Medulla oblongata (tissue), 1 donor: Measurements from ENCODE around the gene WWC1.
"Not testable (repeated sequence)": the region's sequence is repeated elsewhere in the genome, so short reads cannot be mapped to it uniquely, and the experiment has no call there.

ENCODE experiments used
- DNase-seq: peaks from one replicate; pipeline ENCODE4 v3.0.0-alpha.2; 2015; ENCODE audit errors: extremely low spot score

WWC1 gene

GRCh38 chr5:168332042-168332441 lies 40.6 kb downstream of the WWC1 start:
- DNase-seq = no peak

DNA sequence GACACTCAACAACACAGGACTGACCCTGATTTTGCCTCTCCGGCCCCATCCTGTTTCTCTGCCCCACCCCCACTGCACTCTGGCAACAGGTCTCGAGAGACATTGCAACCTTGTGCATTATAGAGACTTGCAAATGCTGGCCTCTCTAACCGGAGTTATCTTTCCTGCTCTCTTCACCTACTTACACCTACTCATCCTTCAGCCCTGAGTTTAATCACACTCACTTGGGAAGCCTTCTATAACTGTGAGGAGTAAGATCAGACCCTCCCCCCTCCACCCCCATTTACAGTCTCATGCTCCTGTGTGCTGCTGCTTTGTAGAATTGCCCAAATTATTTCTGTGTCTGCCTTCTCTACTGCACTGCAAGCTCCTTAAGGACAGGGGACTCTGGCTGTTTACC lies 42.8 kb downstream of the WWC1 start:
- no peak for DNase-seq

- no peak for DNase-seq
These were observed 43.2 kb downstream of the WWC1 start for GRCh38 chr5:168334695-168335094.

DNA sequence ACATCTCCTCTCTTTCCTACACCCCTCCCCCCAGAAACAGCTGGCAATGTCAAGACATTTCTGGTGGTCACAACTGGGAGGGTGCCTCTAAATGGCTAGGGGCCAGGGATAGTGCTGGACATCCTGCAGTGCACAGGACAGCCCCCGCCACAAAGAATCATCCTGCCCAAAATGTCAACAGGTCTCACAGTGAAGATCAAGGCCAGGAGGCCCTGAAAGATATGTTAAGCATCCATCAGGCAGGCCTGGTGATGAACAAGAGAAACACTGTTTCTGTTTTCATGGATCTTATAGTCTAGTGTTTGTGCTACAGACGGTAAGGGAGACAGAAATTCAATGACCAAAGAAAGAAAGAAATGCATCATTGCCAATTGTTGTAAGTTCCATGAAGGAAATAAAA lies 45.9 kb downstream of the WWC1 start:
- no peak for DNase-seq

DNA sequence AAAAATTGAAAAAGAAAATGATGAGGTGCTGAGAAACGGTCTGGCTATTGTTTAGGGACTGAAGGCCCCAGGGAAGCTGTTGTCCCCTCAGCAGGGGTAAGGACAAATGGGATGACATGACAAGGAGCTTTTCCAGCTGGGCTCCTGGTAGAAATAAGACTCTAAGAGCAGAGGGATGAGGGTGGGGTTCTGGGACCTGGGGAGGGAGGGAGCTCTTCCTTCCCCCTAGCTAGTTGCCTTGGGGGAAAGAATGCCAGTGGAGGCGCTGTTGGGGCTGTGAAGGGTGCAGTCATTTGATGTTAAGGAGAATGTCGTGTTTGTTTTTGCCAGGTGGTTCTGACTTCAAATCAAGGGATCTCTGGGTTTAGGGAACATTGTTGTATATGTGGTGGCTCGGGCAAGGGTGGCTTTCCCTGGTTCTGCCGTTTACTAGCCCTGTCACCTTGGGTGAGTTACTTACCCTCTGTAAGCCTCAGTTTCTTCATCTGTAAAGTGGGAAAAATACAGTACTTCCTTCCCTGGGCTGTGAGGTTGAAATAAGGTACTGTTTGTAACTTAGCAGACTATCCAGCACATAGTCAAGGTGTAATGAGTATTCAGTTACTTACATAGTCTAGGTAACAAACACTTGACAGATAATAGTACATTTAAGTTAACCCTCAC lies 47.8 kb downstream of the WWC1 start:
- no peak for DNase-seq

DNA sequence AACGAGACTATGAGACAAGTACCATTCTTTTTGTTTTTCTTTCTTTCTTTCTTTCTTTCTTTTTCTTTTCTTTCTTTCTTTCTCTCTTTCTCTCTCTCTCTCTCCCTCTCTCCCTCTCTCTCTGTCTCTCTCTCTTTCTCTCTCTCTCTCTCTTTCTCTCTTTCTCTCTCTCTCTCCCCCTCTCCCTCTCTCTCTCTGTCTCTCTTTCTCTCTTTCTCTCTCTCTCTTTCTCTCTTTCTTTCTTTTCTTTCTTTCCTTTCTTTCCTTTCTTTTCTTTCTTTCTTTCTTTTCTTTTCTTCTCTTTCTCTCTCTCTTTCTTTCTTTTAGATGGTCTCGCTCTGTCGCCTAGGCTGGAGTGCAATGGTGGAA lies 48.3 kb downstream of the WWC1 start:
- DNase-seq = not testable (repeated sequence)

DNA sequence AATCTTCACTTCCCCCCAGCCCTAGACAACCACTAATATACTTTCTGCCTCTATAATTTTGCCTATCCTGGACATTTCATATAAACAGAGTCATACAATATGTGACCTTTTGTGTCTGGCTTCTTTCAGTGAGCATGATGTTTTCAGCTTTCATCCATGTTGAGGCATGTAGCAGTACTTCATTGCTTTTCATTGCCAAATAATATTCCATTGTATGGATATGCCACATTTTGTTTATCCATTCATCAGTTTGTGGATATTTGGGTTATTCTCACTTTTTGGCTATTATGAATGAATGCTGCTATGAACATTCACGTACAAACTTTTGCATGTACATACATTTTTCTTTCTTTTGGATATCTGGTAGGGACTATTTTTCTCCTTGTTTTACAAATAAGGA lies 49.0 kb downstream of the WWC1 start:
- DNase-seq = no peak

- DNase-seq = no peak
These were observed 49.7 kb downstream of the WWC1 start for GRCh38 chr5:168341178-168341577.

DNA sequence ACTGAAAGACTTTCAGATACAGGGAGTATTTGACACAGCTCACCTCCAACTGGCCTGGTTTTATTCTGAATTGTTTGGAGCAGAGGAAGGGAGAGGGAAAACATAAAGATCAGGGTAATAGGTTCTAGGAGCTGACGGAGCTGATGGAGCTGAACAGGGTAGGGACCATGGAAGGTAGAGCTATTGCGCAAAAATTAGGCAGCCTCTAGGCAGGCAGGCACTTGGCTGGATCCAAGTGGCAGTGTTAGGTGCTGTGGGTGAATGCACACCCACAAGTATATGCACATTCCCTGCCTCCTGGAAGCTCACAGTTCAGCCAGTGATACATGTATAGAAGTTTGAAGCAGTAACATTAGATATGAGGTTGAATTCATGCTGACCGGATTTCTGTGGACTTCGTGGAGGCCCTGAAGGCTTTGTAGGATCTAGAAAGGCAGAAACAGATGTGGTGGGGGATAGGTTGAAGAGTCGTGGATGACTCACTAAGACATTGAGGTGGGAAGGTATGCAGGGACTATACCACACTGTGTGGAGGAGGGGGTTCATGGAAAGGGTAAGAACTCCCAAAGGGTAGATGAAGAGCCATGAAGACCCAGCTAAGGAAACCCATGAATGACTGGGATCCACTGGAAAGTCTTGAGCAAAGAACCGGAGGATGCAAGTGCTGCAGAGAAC lies 50.8 kb downstream of the WWC1 start:
- no peak for DNase-seq

GRCh38 chr5:168342985-168343384 lies 51.5 kb downstream of the WWC1 start:
- DNase-seq = no peak

DNA sequence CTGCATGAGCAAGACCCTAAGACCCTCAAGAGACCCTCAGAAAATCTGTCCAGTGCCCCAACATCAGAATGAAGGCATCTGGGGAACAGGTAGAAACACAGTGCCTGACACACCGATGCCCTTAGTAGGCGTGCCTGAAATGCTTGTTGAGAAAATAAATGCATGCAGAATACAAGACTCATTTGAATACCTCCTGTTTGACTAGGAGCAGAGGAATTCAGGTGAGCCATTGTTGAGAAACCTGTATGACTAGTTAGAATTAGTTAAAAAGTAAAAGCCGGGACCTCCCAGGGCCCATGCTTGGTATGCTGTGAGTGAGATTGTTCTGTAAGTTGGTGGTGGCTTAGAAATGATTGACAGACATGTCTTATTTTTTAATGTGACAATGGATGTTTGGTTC lies 55.0 kb downstream of the WWC1 start:
- DNase-seq = no peak

- peak; percentile 33 for DNase-seq
These were observed 56.1 kb downstream of the WWC1 start for GRCh38 chr5:168347368-168348083.

DNA sequence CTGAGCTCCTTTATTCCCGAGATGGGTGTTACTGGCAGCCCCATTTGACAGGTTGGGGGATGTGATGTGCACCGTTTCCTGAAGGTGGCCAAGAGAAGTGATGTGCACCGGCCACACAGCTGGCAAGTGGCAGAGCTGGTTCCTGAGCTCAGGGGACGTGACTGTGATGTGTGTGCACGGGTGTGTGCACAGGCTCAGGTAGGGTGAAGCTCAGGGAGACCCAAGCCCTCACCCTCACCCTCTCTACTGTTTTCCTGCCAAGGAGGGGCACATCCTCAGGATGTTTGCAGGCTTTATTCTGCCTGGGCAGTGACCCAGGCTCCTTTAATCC lies 56.6 kb downstream of the WWC1 start:
- DNase-seq = no peak

DNA sequence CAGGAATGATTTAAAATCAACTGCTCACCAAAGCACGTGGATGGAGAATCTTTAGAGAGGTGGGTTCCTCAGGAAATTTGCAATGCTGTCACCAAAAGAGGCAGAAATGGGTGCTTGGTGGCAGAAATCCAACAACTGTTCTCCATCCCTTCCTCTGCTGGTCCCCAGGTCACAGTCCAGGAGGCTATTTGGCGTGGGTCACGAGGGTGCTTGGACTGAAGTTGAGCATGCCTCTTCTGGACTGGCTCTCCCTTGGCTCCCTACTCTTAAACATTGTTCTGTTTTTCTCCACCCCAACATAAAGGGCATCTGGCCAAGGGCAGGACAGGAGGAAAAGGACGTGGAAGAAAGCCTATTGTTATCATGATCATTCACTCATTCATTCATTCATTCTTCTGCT lies 58.9 kb downstream of the WWC1 start:
- DNase-seq = no peak

DNA sequence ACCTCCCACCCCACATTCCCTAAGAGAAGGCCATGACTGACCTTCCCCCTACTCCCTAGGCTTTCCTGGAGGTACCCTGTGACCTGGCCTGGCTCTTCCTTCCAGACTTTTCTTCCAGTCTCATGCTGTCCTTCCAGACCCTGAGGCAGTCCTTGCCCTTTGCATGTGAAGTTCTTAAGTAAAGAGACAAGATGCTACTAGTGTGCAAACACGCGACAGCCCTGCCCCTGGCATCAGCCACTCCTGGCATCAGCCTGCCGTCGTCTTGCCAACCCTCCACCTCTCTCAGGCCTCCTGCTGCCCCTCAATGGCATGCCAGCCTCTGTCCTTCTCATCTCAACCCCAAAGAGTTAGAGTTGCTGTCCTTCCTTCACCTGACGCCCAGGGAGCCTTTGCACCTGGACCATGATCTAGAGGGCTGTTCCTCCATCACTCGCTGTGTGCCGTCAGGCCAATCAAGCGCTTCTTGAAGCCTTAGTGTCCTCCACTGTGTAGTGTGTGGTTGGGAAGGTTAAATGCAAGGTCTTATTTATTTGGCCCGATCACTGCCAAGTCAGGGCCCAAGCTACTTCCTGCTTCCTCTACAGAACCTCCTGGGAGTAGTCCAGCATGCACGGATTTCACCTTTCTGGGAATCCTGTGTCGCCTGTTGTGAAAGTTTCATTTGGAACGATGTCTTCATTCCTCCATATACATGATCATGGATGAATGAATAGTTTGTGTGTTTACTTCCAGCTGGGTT lies 61.9 kb downstream of the WWC1 start:
- DNase-seq = no peak

DNA sequence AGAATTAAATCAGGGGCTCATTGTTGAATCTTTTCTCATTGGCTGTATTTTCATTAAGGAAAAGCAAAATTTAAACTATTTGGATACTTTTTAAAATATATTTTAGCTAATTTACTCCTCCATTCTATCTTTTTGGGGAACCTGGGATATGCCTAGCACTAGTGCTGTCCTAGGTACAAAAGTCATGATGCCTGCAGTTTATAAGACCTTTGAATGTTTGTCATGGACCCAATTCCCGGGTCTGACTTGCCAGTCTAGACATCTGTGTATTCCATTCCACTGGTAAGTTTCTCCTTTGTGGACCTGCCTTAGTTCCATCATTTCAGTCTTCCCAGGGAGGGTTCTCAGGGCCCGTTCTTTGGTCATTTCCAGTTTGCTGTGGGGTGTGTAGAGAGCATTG lies 63.0 kb downstream of the WWC1 start:
- DNase-seq = no peak

- no peak for DNase-seq
These were observed 64.7 kb downstream of the WWC1 start for GRCh38 chr5:168356171-168356570.

- DNase-seq = no peak
These were observed 65.1 kb downstream of the WWC1 start for GRCh38 chr5:168356592-168356991.

DNA sequence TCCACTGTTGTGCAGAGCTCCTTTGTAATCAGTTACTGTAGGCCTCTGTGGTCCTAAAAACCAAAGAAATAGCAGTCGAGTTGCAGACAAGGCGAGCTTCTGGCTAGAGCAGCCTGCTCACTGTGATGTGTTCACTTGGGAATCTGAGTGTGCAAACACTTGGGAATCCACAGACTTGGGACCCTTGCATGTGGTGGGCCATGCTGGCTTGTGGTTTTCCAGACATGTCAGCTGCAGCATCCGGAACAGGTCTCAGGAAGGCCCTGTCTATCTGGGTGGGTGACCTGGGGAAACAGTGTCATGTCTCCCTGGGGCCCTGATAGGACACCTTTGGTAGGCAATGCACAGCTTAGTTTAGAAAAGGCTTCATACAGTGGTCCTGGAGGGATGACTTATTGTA lies 66.4 kb downstream of the WWC1 start:
- DNase-seq = no peak

GRCh38 chr5:168359820-168360460 lies 68.5 kb downstream of the WWC1 start:
- DNase-seq = no peak

- no peak for DNase-seq
These were observed 69.3 kb downstream of the WWC1 start for GRCh38 chr5:168360521-168361285.
